ENCODE results near the gene CGB2. TPM values are rescaled to one million over a fixed set of nuclear protein-coding genes. Genes with fewer than 3 reads are reported as not detected.
A peak's percentile ranks its signal among the peaks of the same experiment; 100 is the strongest.
"Not testable (repeated sequence)": the region's sequence is repeated elsewhere in the genome, so short reads cannot be mapped to it uniquely, and the experiment has no call there.

Gene CGB2
- polyA plus RNA-seq, 1 donor from 2014 or later: not detected

GRCh38 chr19:49038557-49039276 is 7.0 kb downstream of the CGB2 start:
- H3K9me3 Mint-ChIP-seq, H3K27me3 Mint-ChIP-seq, H3K36me3 Mint-ChIP-seq, H3K4me1 Mint-ChIP-seq, H3K27ac Mint-ChIP-seq, H3K4me3 Mint-ChIP-seq: not testable (repeated sequence)

GRCh38 chr19:49039736-49040135 is 8.0 kb downstream of the CGB2 start:
- not testable (repeated sequence) for H3K9me3 Mint-ChIP-seq, H3K27me3 Mint-ChIP-seq, H3K27ac Mint-ChIP-seq, H3K4me3 Mint-ChIP-seq, H3K36me3 Mint-ChIP-seq, H3K4me1 Mint-ChIP-seq

GRCh38 chr19:49042177-49042576 is 10.5 kb downstream of the CGB2 start:
- H3K36me3 Mint-ChIP-seq: peaks cover 2% of the 10 kb centered on the region
- H3K4me3 Mint-ChIP-seq: no peak overlapping the region
- H3K27ac Mint-ChIP-seq: no peak overlapping the region
- no peaks in the 10 kb centered on the region for H3K9me3 Mint-ChIP-seq
- no peaks in the 10 kb centered on the region for H3K27me3 Mint-ChIP-seq
- H3K4me1 Mint-ChIP-seq: no peaks in the 10 kb centered on the region

- H3K4me1 Mint-ChIP-seq, H3K9me3 Mint-ChIP-seq, H3K27me3 Mint-ChIP-seq, H3K27ac Mint-ChIP-seq, H3K4me3 Mint-ChIP-seq, H3K36me3 Mint-ChIP-seq: not testable (repeated sequence)
These were observed 11.0 kb downstream of the CGB2 start for GRCh38 chr19:49042666-49043065.

GRCh38 chr19:49043548-49043947 is 11.9 kb downstream of the CGB2 start, which contains the start of gene CGB5:
TSS of gene CGB5 (plus strand) at chr19:49043848. CDS start at chr19:49044210, 362 bp downstream.
- H3K27ac Mint-ChIP-seq, H3K4me1 Mint-ChIP-seq, H3K4me3 Mint-ChIP-seq, H3K27me3 Mint-ChIP-seq, H3K36me3 Mint-ChIP-seq, H3K9me3 Mint-ChIP-seq: not testable (repeated sequence)

- not testable (repeated sequence) for H3K9me3 Mint-ChIP-seq, H3K36me3 Mint-ChIP-seq, H3K27ac Mint-ChIP-seq, H3K4me3 Mint-ChIP-seq, H3K27me3 Mint-ChIP-seq, H3K4me1 Mint-ChIP-seq
These were observed 17.3 kb downstream of the CGB2 start, which contains the start of gene CGB8 for GRCh38 chr19:49049011-49049410. TSS of gene CGB8 (minus strand) at chr19:49049111. CDS start at chr19:49048739, 372 bp downstream.

GRCh38 chr19:49049834-49050233 is 18.1 kb downstream of the CGB2 start:
- not testable (repeated sequence) for H3K36me3 Mint-ChIP-seq, H3K27ac Mint-ChIP-seq, H3K4me3 Mint-ChIP-seq, H3K9me3 Mint-ChIP-seq, H3K4me1 Mint-ChIP-seq, H3K27me3 Mint-ChIP-seq

- H3K27ac Mint-ChIP-seq, H3K27me3 Mint-ChIP-seq, H3K36me3 Mint-ChIP-seq, H3K4me1 Mint-ChIP-seq, H3K9me3 Mint-ChIP-seq: not testable (repeated sequence)
- peak overlapping the region in 1 of 4 donors; percentile 5 for H3K4me3 Mint-ChIP-seq
These were observed 18.8 kb downstream of the CGB2 start for GRCh38 chr19:49050376-49051033.

GRCh38 chr19:49056101-49056901 is 24.6 kb downstream of the CGB2 start:
- peak overlapping the region; percentile 77 to 93 (median 84) for H3K4me3 Mint-ChIP-seq
- peak overlapping the region in 1 of 3 donors; percentile 31 for H3K27ac Mint-ChIP-seq
- H3K36me3 Mint-ChIP-seq: peaks cover 3% of the 10 kb centered on the region
- peaks cover 4 to 14% (median 11%) of the 10 kb centered on the region in 3 donors for H3K4me1 Mint-ChIP-seq
- H3K27me3 Mint-ChIP-seq: peaks cover 35% of the 10 kb centered on the region
- H3K9me3 Mint-ChIP-seq: no peaks in the 10 kb centered on the region

GRCh38 chr19:49056902-49057596 is 25.4 kb downstream of the CGB2 start:
- H3K36me3 Mint-ChIP-seq, H3K9me3 Mint-ChIP-seq: not testable (repeated sequence)
- H3K4me1 Mint-ChIP-seq: peaks cover 4 to 14% (median 11%) of the 10 kb centered on the region in 3 donors
- H3K27ac Mint-ChIP-seq: peak overlapping the region in 1 of 3 donors; percentile 31
- H3K27me3 Mint-ChIP-seq: peaks cover 40% of the 10 kb centered on the region
- H3K4me3 Mint-ChIP-seq: peak overlapping the region; percentile 77 to 93 (median 84)

GRCh38 chr19:49057636-49058234 is 26.0 kb downstream of the CGB2 start, which contains the start of gene CGB7:
TSS of gene CGB7 (minus strand) at chr19:49057749. CDS start at chr19:49055375, 2,374 bp downstream.
- H3K9me3 Mint-ChIP-seq: no peaks in the 10 kb centered on the region
- H3K27ac Mint-ChIP-seq: peak within 1 kb of the TSS in 2 of 3 donors; percentile 31 to 80
- H3K27me3 Mint-ChIP-seq: peaks cover 40% of the 10 kb centered on the region
- H3K4me3 Mint-ChIP-seq: peak within 1 kb of the TSS; percentile 77 to 93 (median 84)
- H3K4me1 Mint-ChIP-seq: peaks cover 4 to 14% (median 11%) of the 10 kb centered on the region in 3 donors
- peaks cover 3% of the 10 kb centered on the region for H3K36me3 Mint-ChIP-seq

GRCh38 chr19:49058562-49058961 is 26.9 kb downstream of the CGB2 start:
- peaks cover 46% of the 10 kb centered on the region for H3K27me3 Mint-ChIP-seq

GRCh38 chr19:49059053-49059452 is 27.4 kb downstream of the CGB2 start:
- peaks cover 3% of the 10 kb centered on the region for H3K36me3 Mint-ChIP-seq
- peaks cover 43% of the 10 kb centered on the region for H3K27me3 Mint-ChIP-seq
- peaks cover 4 to 14% (median 11%) of the 10 kb centered on the region in 3 donors for H3K4me1 Mint-ChIP-seq
- H3K9me3 Mint-ChIP-seq: no peaks in the 10 kb centered on the region
- peak overlapping the region in 1 of 3 donors; percentile 80 for H3K27ac Mint-ChIP-seq
- H3K4me3 Mint-ChIP-seq: peak overlapping the region in 1 of 4 donors; percentile 41

More at GRCh38 chr19:49058562-49058961, 26.9 kb downstream of the CGB2 start:
- Mint-ChIP-seq H3K4me3 (peak overlapping the region in 1 of 4 donors; percentile 87), H3K36me3 (peaks cover 3% of the 10 kb centered on the region), H3K9me3 (no peaks in the 10 kb centered on the region), H3K4me1 (peaks cover 4 to 14% (median 11%) of the 10 kb centered on the region in 3 donors), H3K27ac (peak overlapping the region in 1 of 3 donors; percentile 80)

GRCh38 chr19:49061000-49061399 is 29.3 kb downstream of the CGB2 start:
- H3K9me3 Mint-ChIP-seq: no peaks in the 10 kb centered on the region
- peaks cover 3% of the 10 kb centered on the region for H3K36me3 Mint-ChIP-seq
- H3K4me1 Mint-ChIP-seq: peaks cover 4 to 14% (median 11%) of the 10 kb centered on the region in 3 donors
- H3K27ac Mint-ChIP-seq: peak overlapping the region in 1 of 3 donors; percentile 17
- H3K4me3 Mint-ChIP-seq: peak overlapping the region in 2 of 4 donors; percentile 3 to 6
- peaks cover 50% of the 10 kb centered on the region for H3K27me3 Mint-ChIP-seq
